EL (cell line): ENCODE data around the gene ZNF607.
A peak's percentile ranks its signal among the peaks of the same experiment; 100 is the strongest.
"Not testable (repeated sequence)": the region's sequence is repeated elsewhere in the genome, so short reads cannot be mapped to it uniquely, and the experiment has no call there.

Experiments
- DNase-seq: peaks from one replicate; pipeline ENCODE4 v3.0.0-alpha.2; 2016

Gene ZNF607

GRCh38 chr19:37719111-37719926 lies at the start of gene ZNF607:
Gene ZNF607, minus strand, starts transcription at chr19:37719761. Its CDS starts 8,143 bp downstream, at chr19:37711618.
- DNase-seq, result peak; percentile 90

GRCh38 chr19:37763488-37763887 lies 43.9 kb upstream of the ZNF607 start:
- peak; percentile 28 for DNase-seq

GRCh38 chr19:37757683-37758082 lies 38.1 kb upstream of the ZNF607 start:
- DNase-seq, result not testable (repeated sequence)

- DNase-seq, result no peak
These were observed 18.8 kb upstream of the ZNF607 start for GRCh38 chr19:37738371-37738770.

- no peak for DNase-seq
These were observed 5.6 kb upstream of the ZNF607 start for GRCh38 chr19:37725181-37725580.

- DNase-seq, result no peak
These were observed 335 bp upstream of the ZNF607 start for GRCh38 chr19:37719927-37720265.

GRCh38 chr19:37718304-37718703 lies 1.3 kb downstream of the ZNF607 start:
- peak; percentile 1 for DNase-seq

- no peak for DNase-seq
These were observed 3.4 kb downstream of the ZNF607 start for GRCh38 chr19:37716140-37716539.

- no peak for DNase-seq
These were observed 13.4 kb downstream of the ZNF607 start for GRCh38 chr19:37706052-37706605.

- DNase-seq, result peak; percentile 31
These were observed 20.5 kb downstream of the ZNF607 start for GRCh38 chr19:37699057-37699456.

- peak; percentile 2 for DNase-seq
These were observed 21.3 kb downstream of the ZNF607 start for GRCh38 chr19:37698216-37698615.

- DNase-seq, result no peak
These were observed 24.2 kb downstream of the ZNF607 start for GRCh38 chr19:37695144-37695899.

GRCh38 chr19:37692956-37693620 lies 26.5 kb downstream of the ZNF607 start:
- DNase-seq, result no peak

GRCh38 chr19:37691881-37692504 lies 27.6 kb downstream of the ZNF607 start:
- peak; percentile 63 for DNase-seq

GRCh38 chr19:37683520-37683919 lies 36.0 kb downstream of the ZNF607 start:
- no peak for DNase-seq

- DNase-seq, result no peak
These were observed 50.1 kb downstream of the ZNF607 start for GRCh38 chr19:37669450-37669914.

GRCh38 chr19:37657157-37657556 lies 62.4 kb downstream of the ZNF607 start:
- DNase-seq, result not testable (repeated sequence)

- DNase-seq, result peak; percentile 83
These were observed 63.7 kb downstream of the ZNF607 start for GRCh38 chr19:37655689-37656371.

- peak; percentile 91 for DNase-seq
These were observed 64.3 kb downstream of the ZNF607 start, which contains the start of gene ZFP30 for GRCh38 chr19:37655301-37655688. Gene ZFP30, minus strand, starts transcription at chr19:37655465. Its CDS starts 7,643 bp downstream, at chr19:37647822.

GRCh38 chr19:37654629-37655300 lies 64.8 kb downstream of the ZNF607 start:
- peak; percentile 39 for DNase-seq

GRCh38 chr19:37654118-37654517 lies 65.4 kb downstream of the ZNF607 start:
- peak; percentile 1 for DNase-seq
